Tibial nerve (tissue), 3 donors: ENCODE data around the gene IKZF5.

Experiments used
- POLR2A ChIP-seq, 2 donors: fragments of 450-650 bp; IDR thresholded peaks; one replicate each; pipeline ENCODE4 v1.6.1; 2017; ENCODE audit warnings: antibody characterized with exemption in 2 of 2, mild to moderate bottlenecking in 2 of 2, moderate library complexity in 2 of 2
- TF ChIP-seq, protein P1 (sequence below), 5 experiments: fragments of 200-600 bp in 3 of 5; fragments of 450-650 bp in 2 of 5; sonication (generic) in 3 of 5; IDR thresholded peaks; one replicate each; pipeline ENCODE4 v1.5.1; 2016 to 2019; ENCODE audit warnings: antibody characterized with exemption in 5 of 5, mild to moderate bottlenecking in 3 of 5, moderate library complexity in 2 of 5

DNA sequence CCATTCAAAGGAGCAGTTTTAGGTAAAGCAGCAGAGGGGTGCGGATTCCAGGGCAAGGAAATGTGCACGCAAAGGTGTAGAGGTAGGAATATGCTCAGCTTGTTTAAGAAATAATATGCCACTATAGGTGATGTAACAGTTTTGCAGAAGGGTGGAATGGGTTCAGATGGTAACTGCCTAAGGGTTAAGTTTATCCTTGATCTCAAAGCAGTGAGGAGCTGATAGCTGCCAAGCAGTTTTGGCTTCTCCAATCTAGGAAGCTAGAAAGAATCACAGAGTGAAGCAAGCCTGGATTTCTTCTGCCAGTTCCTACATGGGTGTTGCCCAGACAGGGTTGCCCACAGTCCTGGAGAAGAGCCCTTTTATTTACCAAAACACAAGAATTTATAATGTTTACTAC lies 6.2 kb upstream of the IKZF5 start:
- TF ChIP-seq, protein P1, sequence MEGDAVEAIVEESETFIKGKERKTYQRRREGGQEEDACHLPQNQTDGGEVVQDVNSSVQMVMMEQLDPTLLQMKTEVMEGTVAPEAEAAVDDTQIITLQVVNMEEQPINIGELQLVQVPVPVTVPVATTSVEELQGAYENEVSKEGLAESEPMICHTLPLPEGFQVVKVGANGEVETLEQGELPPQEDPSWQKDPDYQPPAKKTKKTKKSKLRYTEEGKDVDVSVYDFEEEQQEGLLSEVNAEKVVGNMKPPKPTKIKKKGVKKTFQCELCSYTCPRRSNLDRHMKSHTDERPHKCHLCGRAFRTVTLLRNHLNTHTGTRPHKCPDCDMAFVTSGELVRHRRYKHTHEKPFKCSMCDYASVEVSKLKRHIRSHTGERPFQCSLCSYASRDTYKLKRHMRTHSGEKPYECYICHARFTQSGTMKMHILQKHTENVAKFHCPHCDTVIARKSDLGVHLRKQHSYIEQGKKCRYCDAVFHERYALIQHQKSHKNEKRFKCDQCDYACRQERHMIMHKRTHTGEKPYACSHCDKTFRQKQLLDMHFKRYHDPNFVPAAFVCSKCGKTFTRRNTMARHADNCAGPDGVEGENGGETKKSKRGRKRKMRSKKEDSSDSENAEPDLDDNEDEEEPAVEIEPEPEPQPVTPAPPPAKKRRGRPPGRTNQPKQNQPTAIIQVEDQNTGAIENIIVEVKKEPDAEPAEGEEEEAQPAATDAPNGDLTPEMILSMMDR (IDR thresholded peaks at IDR 0.05), result no peak
- TF ChIP-seq POLR2A (IDR thresholded peaks at IDR 0.05), result no peak
